ENCODE measurements around the gene SURF4.
"Not testable (repeated sequence)": the region's sequence is repeated elsewhere in the genome, so short reads cannot be mapped to it uniquely, and the experiment has no call there.

Gene SURF4

DNA sequence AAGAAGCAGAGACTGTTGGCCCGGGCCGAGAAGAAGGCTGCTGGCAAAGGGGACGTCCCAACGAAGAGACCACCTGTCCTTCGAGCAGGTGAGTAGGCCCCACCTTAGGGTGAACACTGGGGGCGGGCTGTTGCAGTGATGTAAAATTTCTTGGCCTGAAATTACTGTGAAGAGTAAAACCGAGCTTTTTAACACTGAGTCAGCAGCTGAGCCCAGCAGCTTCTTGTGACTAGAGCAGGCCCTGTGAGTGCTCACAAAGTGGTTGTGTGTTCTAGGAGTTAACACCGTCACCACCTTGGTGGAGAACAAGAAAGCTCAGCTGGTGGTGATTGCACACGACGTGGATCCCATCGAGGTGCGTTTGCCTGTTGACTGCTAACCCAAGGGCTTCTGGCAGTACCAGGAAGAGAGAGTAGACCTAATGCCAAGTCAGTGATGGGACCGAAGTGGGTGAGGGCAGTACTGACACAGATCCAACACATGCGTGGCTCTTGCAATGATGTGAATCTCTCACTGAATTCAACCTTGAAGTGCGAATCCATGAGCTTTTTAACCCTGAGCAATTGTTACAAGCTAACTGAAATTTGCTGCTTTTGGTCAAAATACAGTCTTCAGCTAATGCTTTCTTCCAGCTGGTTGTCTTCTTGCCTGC is 25.8 kb downstream of the SURF4 start:
- no peak for DNase-seq

DNA sequence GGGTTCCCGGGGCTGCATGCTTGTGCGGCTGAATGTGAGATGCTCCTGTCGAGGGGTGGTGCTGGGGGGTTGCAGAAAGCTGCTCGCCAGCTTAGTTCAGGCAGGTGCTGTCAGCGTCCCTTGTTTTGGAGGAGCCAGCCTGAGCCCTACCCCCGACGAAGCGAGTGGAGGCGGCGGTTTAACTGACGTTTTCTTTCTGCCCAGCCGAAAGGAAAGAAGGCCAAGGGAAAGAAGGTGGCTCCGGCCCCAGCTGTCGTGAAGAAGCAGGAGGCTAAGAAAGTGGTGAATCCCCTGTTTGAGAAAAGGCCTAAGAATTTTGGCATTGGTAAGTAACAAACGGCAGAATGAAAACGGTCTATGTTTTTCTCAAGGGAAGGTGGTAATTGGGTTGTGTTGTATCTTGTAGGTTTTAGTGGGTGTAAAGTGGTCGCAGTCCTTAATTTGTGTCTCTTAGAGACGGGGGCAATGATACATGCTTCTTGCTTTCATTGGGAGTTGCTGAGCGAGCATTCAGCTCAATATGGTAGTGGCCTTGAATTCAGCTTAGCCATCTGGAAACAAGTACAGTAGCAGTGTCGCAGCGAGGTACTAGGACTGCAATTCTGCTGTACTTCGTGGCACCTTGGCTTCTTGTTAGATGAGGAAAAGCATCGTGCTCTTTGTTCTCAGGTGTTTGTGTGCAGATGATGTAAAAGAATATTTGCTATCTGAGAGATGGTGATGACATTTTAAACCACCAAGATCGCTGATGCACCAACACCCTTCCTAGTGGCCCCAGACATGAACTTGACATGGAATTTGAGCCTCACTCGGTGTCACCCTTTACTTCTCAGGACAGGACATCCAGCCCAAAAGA is 26.9 kb downstream of the SURF4 start:
- no peak for DNase-seq

DNA sequence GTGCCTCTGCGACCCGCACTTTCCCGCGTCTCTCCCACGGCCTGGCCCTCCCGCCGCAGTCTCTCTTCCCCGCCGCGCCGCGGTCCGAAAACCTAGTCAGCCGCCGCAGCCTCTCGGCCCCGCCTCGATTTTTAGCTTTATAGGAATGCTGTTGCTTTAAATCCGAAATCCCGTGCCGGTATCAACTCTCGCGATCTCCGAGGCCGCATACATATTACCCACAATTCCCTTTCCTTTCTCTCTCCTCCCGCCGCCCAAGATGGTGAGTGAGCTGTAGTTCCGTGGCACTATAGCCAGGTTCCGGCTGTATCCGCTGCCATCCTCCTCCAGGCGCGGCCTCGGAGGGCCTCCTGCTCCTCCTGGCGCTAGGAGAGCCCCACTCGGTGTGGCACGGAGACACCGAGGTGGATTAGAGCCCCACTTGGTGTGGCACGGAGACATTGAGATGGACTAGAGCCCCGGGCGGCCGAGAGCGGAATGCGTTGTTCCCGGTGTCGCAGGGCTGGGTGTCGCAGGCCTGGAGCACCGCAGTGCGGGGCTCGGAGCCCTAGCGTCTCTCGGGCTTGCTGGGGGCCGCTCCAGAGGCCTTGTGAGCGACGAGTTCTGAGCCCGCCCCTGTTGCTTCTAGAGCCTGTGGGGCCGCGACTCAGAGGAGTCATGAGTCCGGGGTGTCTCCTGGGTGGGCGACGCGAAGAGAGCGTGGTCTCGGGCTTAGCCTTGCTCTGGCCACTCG is 27.7 kb downstream of the SURF4 start, which contains the start of the genes MED22 and RPL7A:
Gene MED22, minus strand, starts transcription at position 147 of the 733 bp plus-strand sequence. CDS start 1,469 bp downstream, outside the sequence.
Gene RPL7A, plus strand, starts transcription at position 234 of the 733 bp plus-strand sequence. Its CDS starts 26 bp downstream, at position 260.
- DNase-seq: peak; percentile 86

DNA sequence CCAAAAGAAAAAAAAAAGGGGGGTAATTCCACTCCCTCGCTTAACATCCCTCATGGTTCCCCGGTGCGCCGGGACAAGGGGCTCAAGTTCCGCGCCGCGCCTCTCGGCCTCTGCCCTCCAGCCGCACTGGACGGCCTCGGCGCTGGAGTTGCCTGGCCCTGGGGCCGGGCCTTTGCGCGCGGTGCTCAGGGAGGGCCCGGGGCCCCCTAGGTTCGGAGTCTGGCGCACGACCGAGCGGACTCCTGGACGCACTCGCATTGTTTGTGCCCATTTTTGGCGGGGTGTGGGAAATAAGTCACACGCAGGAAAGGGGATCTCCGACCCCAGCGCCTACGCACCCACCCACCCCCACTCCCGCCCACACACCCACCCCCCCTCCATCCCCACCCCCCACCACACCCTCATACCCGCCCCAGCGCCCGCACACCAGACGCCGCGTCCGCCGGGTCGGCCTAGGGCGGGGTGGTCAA is 28.3 kb downstream of the SURF4 start:
- no peak for DNase-seq

DNA sequence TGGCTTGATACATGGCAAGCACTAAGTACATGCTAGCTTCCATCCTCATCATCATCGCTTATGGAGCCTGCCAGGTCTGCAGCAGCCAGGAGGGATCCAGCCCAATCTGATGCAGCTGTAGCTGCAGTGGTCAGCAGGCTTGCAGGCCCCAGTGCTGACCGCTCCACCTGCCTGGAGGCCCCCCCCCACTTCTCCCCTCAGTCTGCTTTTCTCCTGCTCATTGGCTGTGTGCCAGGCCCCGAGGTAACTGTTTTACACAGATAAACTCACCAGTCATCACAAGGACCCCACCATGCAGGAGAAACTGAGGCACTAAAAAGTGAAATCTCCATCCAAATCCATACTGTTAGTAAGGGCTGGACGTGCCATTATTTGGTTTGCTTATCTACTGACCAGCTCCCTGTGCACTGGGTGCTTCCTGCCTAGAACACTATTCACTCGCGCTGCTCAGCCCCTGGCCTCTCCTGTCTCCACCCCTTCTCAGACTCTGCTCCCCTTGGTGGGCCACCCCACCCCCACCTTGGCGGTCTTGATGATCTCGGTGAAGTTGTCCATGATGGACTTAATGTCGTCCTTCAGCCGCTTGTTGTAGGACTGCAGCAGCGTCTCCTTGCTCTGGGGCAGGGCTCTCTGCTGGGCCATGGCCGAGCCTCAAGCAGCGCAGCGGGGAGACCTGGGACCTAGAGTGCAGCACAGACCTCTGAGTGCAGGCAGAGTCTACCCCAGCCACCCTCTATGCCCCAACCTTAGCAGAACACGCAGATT is 29.7 kb downstream of the SURF4 start:
- DNase-seq: no peak

DNA sequence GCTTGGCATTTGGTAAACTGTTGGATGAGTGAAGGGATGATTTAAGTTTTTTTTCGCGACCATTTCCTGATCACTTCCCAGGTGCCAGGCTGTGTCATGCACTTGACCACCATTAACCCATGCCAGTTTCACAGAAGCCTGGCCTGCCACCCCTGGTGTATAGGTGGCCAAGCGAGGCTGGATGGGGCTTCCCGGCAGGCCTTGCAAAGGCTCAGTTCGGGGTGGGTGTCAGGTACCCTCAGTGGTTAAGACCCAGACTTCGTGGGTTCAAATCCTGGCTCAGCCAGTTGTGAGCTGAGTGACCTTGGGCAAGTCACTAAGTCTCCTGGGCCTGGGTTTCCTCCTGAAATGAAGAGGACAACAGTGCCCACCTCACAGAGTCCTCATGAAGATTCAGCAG is 30.3 kb downstream of the SURF4 start:
- no peak for DNase-seq

DNA sequence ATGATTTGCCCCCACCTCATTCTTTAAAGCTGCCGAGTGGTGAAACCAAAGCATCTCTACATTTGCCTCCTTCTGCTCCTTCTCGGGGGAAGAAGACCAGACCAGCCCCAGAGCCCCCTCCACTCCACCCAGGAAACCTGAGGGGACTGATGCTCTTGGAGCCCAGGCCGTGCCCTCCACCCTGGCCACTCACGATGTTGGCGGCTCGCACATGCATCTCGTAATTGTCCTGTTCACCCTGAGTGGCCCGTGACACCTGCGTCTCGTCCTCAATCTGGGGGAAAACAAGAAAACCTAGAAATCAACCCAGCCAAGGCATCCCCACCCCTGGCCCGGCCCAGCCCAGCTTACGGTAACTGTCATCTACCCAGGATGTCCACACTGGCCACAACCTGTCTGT is 30.9 kb downstream of the SURF4 start:
- no peak for DNase-seq

DNA sequence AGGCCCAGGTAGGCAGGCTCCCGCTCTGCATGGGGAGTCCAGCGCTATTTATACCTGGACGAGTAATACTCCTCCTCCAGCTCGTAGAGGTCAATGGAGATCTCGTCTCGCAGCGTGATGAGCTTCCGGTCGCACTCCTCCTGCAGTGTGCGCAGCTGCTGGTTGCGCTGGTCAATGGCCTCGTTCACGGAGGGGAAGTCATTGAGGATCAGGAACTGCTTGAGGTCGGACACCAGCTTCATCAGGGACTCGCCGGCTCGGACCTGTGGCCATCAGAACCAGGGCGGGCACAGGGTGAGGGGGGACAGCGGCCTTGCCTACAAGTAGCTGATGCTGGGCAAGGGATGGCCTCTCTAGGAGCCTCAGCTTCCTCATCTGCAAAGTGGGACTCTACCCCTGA is 31.8 kb downstream of the SURF4 start:
- DNase-seq: no peak

DNA sequence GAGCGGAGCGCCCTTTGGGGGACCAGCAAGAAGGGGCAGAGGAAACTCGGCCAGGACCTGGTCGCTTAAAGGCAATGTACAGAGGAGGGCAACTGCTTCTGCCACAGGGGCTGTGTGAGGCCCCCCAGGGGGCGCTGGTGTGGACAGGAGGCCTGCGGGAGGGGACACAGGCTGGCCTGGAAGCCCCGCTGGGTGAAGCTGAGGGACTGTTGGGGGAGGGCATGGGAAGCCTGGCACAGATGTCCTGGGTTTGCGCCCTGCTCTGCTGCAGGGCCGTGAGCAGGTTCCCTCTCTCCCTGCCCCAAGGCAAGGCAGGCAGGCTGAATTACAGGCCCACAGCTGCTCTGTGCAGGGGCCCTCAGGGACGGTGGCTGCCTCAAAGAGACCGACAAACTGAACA is 33.3 kb downstream of the SURF4 start:
- no peak for DNase-seq

DNA sequence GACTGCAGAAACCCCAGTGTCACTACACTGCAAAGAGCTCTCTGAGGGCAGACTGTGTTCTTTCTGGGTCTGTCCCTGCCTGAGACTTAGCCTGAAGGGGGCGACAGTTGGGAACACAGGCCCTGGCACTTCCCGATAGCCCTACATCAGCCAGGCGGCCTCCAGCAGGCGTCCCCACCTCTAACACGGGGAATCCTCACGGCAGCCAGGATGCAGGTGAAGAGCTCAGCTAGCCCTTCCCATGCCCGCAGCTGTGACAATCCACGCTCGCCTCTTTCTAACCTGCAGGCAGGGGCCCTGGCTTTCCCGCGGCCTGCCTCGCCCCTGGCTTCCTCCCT is 33.8 kb downstream of the SURF4 start:
- no peak for DNase-seq

DNA sequence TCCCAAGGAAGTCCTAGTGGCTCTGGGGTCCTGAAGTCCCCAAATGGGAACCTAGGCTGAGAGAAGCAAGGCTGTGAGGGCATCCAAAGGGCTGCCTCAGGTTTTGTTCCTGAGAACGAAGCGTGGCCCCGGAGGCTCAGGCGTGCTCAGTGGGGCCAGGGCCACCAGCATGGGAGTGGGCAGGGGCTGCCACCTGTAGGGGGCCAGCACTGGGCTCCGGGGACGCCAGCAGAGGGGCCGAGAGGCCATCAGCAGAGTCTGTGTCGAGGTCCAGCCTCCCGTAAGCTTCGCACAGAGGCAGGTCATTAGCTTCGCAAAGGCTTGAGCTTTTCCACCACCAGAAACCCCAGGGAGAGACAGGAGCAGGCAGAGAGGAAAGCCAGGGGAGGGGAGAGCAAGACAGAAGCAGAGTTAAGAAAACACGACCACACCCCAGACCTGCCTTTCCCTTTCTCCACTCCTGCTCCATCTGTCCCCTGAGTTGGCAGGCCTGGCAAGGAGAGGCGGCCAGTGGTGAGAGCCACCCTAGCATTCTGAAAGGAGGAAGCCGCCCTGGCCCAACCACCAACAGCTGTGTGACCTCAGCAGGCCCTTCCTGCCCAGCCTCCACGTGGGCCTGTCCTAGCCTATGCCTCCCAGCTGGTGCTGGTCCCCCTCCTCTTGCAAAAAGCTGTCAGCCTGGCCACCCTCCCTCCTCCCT is 34.3 kb downstream of the SURF4 start:
- no peak for DNase-seq

DNA sequence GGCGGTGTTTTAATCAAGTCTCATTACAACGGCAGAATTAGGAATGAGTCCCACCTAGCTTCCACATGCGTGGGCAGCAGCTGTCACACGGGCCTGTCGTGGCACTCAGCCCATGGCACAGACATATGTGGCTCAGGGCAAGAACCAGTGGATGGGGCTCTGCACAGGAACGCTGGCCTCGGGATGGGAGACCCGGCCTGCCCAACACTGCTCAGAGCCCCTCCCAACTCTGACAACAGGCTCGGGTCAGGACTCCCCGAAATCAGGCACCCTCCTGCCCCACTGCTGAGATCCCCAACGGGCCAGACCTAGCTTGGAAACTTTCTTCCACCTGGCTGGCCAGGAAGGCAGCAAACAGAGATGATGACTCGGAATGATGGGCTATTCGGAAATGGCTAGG is 34.9 kb downstream of the SURF4 start:
- DNase-seq: no peak

DNA sequence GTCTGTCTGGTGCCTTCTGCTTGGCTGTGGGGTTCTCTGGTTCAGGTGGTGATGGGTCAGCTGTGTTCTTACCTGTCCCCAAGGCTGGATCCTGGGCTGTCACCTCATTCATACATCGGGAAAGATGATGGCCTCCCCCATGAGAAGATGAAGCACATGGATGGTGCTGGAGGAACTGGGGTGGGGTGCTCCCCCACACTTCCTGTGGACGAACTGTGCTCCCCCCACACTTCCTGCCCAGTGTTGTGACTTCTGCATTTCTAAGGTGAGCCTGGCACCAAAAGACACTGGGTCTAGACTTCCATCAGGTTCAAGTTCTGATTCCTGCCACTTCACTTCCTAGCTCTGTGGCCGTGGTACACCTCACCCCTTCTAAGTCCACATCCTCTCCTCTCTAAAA is 35.6 kb downstream of the SURF4 start:
- DNase-seq: no peak

DNA sequence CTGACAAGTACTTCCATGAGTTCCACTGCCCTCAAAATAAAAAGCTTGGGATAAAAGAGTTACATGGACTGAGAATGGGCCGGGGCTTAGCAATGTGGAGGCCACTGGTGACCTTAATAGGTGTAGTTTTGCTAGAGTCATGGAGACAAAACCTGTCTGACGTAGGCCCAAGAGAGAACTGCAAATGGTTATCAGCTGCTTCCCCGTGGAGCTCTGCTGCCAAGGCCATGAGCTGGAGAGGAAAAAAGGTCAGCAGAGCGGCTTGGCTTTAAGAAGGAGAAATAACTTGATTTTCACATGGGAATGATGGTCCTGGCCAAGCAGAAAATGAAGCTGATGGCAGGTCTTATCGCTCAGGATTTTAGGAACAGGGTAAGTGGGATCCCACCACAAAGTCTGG is 36.2 kb downstream of the SURF4 start:
- no peak for DNase-seq

DNA sequence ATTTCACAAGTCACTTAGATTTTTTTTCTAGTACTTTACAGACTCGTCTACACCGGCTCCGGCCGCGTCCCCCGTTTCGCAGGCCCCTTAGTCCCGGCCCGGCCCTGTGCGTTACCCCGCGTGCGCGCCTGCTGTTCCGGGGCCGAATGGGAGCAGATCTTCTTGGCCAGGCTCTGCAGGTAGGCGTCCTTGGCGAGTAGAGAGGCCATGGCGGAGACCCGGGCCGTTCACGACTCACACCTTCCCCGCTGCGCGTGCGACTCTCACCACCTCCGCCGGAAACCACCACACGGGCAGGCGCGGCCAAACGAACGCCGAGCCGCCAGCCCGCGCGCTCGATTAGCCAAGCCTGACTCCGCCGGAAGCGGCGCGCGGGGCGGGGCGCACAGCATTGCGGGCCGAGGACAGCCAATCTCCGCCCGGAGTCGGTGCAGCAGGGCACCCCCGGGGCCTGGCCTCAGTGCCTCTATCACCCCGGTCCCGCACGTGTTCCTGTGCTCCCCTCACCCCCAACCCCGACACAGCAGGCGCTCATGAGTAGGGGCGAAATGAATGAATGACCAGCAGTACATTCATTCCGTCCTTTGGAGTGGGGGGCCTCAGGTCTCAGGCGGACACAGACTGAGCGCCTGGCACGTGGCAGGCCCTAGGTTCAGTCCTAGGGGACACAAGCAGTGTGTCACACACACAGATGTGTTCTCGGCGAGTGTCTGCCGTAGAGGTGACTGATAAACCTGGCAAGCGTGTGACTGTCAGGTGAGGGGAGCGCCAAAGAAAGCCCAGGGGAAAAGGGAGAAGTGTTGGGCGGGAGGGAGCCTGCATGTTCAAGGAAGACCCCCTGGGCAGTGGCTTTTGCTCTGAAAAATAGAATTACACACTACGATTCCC is 39.7 kb downstream of the SURF4 start, which contains the start of gene SURF6:
Gene SURF6, minus strand, starts transcription at position 265 of the 888 bp plus-strand sequence. Its CDS starts 56 bp downstream, at position 209.
- peak; percentile 91 for DNase-seq

DNA sequence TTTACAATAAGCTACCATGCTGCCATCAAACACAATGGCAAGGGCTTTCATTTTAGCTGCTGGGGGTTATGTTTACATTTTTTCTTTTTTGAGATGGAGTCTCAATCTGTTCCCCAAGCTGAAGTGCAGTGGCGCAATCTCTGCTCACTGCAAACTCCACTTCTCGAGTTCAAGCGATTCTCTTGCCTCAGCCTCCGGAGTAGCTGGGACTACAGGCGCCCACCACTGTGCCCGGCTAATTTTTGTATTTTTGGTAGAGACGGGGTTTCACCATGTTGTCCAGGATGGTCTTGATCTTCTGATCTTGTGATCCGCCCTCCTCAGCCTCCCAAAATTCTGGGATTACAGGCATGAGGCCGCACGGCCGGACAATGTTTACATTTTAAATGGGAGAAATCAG is 41.0 kb downstream of the SURF4 start:
- DNase-seq: not testable (repeated sequence)

DNA sequence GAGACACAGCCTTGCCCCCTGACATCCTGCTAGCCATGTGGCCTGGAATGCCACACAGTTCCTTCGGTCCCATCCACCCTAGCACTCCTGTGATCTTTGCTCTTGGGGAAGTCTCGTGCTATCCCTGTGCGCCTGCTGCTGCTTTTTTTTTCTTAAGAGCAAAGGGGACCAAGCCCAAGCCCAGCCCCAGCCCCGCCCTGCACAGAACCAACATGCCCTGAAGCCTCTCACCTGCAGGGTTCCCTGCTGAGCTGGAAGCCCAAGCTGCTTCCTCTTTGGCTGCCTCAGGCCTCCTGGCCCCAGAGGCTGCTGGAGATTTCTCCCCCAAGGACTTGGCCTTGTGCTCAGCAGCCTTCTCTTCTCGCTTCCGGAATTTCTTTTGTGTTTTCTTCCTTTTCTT is 41.7 kb downstream of the SURF4 start:
- DNase-seq: no peak

DNA sequence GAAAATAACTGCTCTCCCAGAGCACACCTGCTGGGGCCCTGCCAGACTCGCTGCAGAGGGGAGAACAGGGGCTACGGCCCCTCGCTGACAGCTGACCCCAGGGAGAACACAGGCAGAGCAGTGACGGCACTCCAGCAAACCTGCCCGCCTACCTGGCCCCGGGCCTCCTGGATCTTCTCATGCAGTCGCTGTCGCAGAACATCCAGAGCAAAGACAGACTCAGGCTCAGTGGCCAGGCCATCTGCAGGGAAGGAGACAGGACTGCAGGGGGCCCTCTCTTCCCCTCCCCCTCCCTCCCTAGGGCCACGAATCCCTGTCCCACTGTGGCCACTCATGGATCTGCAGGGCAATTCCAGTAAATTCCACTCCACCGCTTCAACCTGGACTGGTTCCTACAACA is 42.3 kb downstream of the SURF4 start:
- DNase-seq: no peak

DNA sequence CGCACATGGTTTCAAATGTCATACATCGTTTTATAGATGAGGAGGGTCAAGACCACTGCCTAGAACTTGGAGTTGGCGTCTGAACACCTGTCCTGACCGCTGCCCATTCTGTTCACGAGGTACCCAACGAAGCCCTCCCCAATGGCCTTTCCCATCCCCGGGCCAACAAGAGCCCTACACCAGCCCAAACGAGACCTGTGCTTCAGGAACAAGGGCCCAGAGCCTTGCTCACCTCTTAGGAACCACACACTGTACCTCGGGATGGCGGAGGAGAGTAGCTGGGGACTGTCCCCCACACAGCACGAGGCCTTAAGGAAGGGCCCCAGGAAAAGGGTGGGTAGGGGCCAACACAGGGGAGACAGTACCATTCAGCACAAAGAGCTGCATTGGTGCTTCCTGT is 42.8 kb downstream of the SURF4 start:
- no peak for DNase-seq

DNA sequence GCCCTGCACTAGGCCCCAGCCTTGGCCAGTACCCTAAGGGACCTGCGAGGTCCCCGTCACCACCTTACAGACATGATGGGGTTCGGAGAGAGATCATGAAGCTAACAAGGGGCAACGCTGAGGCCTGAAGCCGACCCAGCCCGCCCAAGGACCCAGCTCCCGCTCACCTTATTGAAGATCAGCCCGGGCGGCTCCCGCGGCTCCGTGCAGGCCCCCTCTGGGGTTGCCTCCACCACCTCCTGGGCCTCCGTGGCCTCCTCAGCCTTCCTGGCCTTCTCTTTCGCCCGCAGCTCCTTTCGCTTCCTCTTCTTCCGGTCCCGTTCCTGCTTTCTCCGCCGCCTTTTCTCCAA is 43.5 kb downstream of the SURF4 start:
- no peak for DNase-seq

All from activated effector memory CD4-positive, alpha-beta T cell treated with Interleukin-2 at 50 U/mL for 16 hours (primary cell).